ENCODE results near the gene C11orf97.

Gene C11orf97

GRCh38 chr11:94511932-94512781, at the start of gene C11orf97:
Gene C11orf97 (plus strand): TSS chr11:94512461. CDS start chr11:94512529, 68 bp downstream.
- H3K4me3 ChIP-seq (ENCODE audit: low read depth, low read length), result peak within 1 kb of the TSS; percentile 14
- DNase-seq (ENCODE audit: low read depth), result no peak
- TF ChIP-seq CTCF (IDR thresholded peaks at IDR 0.05; ENCODE audit: low read depth, low read length, missing control alignments), result no peak

- DNase-seq (ENCODE audit: low read depth), result peak; percentile 49
- no peak overlapping the region for H3K4me3 ChIP-seq (ENCODE audit: low read depth, low read length)
- no peak for TF ChIP-seq CTCF (IDR thresholded peaks at IDR 0.05; ENCODE audit: low read depth, low read length, missing control alignments)
Measured at GRCh38 chr11:94469416-94469815, 42.8 kb upstream of the C11orf97 start.

DNA sequence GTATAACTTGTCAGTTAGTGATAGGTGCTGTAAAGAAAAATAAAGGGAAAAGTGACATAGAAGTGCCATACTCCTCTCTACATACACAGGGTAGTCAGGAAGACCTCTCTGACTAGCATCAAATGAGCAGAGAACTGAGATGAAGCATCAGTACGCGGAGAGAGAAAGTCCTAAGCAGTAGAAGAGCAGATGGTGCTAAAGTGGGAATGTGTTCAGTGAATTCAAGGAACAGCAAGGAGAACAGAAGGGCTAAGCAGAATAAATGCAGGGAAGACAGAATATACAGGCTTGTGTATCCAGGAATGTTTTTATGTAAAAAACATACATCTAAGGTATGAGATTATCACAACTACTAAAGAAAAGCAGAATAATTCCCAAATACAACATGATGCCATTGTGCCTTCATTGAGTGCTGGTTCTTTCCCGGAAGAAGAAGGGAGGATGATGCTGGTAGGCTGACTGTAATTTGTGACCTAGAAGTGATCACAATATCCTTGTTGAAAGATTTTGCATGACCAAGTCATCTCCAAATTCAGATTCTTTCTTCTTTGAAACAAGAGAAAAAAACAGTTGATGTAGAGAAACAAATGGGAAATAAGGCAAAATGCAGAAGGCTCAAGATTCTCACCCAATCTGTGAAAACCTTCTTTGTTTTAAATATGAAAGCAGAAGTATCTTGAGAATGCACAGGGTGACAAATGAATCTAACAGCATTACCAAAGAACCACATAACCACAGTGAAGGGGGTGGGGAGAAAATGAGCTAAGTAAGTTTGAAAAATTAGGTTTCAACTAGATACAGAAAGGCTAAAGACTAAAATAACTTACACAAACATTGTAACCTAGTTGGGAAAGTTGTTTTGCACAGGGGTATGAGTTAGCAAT, 39.1 kb upstream of the C11orf97 start:
- no peak overlapping the region for H3K4me3 ChIP-seq (ENCODE audit: low read depth, low read length)
- peak; percentile 81 for DNase-seq (ENCODE audit: low read depth)
- TF ChIP-seq CTCF (IDR thresholded peaks at IDR 0.05; ENCODE audit: low read depth, low read length, missing control alignments), result no peak

- TF ChIP-seq CTCF (IDR thresholded peaks at IDR 0.05; ENCODE audit: low read depth, low read length, missing control alignments), result no peak
- H3K4me3 ChIP-seq (ENCODE audit: low read depth, low read length), result no peak overlapping the region
- DNase-seq (ENCODE audit: low read depth), result no peak
Measured at GRCh38 chr11:94477624-94478023, 34.6 kb upstream of the C11orf97 start.

DNA sequence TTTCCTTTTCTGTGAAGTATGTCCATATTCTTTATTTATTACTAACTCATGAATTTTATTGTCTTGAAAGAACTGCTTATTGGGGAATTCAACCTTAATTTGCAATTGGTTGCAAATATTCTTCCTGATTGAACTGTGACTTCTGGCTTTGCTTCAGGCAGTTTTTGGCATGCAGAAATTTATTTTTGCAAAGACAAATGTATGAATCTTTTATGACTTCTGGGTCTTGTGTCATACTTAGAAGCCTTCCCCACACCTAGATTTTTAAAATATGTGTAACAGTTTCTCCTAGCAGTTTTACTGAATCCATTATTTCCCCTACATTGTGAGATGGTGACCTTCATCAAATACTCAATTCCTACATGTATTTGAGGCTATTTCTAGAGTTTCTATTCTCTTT, 30.9 kb upstream of the C11orf97 start:
- no peak for TF ChIP-seq CTCF (IDR thresholded peaks at IDR 0.05; ENCODE audit: low read depth, low read length, missing control alignments)
- no peak overlapping the region for H3K4me3 ChIP-seq (ENCODE audit: low read depth, low read length)
- DNase-seq (ENCODE audit: low read depth), result no peak

DNA sequence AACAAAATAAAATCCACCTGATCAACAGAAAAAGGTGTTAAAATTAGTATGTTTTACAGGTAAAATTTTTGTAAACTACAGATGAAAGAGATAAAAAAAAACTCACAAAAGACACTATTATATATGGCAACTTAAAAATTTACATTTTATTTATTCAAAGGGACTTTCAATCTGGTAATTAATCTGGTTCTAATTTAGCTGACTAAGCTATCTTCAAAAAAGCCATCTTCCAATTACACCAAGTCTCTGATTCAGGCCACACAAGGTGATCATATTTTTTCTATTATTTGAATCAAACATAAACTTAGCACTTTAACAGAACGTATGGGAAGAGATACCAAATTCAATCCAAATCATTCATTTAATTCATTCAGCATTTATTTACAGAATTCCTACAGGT, 26.2 kb upstream of the C11orf97 start:
- DNase-seq (ENCODE audit: low read depth), result no peak
- H3K4me3 ChIP-seq (ENCODE audit: low read depth, low read length), result no peak overlapping the region
- no peak for TF ChIP-seq CTCF (IDR thresholded peaks at IDR 0.05; ENCODE audit: low read depth, low read length, missing control alignments)
